GM12874 (cell line): ENCODE measurements around the gene LYPD1.

Experiments
- TF ChIP-seq, protein P1 (sequence below): IDR thresholded peaks from 2 replicates; pipeline ENCODE4 v1.5.1; 2011; ENCODE audit warnings: low read depth, mild to moderate bottlenecking, control low read depth, low read length, moderate library complexity; ENCODE audit not compliant: insufficient read depth

LYPD1 gene

DNA sequence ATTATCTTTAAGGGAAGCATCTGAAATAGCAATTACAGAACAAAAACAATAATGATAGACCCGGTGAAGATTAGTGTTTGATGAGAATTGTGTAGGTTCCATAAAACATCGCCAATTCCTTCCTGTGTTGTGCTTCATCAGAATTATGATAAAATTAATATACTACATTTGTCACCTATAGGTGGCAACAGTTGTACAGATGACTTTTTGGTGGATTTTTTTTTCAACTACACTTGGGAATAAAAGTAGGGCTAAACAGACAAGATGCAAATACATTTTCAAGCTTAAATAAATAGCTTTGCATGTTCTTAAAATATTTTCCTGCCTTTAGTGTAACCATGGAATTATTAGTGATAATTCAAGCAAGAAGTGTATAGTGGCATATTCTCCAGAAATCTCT, 7.0 kb upstream of the LYPD1 start:
- TF ChIP-seq, protein P1, sequence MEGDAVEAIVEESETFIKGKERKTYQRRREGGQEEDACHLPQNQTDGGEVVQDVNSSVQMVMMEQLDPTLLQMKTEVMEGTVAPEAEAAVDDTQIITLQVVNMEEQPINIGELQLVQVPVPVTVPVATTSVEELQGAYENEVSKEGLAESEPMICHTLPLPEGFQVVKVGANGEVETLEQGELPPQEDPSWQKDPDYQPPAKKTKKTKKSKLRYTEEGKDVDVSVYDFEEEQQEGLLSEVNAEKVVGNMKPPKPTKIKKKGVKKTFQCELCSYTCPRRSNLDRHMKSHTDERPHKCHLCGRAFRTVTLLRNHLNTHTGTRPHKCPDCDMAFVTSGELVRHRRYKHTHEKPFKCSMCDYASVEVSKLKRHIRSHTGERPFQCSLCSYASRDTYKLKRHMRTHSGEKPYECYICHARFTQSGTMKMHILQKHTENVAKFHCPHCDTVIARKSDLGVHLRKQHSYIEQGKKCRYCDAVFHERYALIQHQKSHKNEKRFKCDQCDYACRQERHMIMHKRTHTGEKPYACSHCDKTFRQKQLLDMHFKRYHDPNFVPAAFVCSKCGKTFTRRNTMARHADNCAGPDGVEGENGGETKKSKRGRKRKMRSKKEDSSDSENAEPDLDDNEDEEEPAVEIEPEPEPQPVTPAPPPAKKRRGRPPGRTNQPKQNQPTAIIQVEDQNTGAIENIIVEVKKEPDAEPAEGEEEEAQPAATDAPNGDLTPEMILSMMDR, result no peak

DNA sequence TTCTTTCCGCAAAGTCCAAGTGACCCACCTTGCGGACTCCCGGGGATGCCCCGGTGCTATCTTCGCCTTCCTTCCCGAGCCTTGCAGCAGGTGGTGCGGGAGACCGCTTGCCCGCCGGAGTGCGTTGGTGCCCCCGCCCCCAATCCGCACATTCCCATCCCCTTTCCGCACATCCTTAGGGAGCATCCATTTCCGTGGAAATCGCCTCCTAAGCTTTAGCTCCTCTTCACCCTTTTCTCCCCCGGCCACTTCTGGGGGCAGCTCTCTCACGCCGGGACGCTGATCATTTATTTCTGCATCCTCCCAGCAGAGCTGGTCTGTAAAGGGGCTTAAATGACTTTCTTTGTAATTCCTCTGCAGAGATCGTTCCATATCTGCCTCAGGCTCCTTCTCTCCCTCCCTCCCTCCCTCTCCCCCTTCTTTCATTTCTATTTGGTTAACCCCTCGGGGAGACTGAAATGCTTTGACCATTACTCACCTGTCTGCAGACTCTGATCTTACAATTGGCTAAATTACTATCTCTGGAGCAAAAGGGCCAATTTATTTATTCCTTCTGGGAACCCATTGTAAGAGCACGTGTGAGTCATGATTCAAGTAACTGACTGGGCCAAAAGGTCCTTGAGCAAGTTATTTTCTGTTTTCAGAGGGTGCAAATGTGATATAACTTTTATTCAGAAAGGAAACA, 1.3 kb upstream of the LYPD1 start:
- TF ChIP-seq, protein P1, result no peak

DNA sequence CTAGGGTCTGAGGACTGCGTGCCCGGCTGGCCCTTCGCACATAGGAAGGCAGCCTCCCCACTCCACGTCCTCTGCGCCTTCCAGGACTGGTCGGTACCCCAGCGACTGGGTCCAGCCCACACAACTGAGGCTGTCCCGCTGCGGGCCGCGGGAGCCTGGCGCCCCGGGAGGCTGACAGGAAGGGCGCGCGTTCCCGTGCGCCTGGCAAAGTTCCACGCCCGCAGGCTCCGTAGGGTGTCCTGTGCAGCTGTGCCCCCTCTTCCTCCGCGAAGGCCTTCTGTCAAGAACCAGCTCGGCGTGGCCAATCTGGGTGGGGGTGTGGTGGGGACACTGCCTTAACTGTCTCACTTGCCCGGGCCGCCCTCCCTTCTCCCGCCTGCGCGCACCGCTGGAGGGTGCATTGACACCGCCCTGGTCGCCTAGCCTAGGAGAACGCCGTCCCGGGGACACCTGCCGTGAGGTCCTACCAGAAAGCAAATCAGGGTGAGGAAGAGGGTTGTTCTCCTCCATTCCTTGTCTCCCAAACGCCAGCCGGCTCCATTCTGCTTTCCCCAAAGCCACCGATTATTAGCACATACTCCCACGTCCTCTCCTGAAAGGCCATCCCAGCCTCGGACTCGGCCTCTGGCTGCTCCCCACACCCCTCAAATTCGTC, 618 bp upstream of the LYPD1 start:
- TF ChIP-seq, protein P1, result no peak

DNA sequence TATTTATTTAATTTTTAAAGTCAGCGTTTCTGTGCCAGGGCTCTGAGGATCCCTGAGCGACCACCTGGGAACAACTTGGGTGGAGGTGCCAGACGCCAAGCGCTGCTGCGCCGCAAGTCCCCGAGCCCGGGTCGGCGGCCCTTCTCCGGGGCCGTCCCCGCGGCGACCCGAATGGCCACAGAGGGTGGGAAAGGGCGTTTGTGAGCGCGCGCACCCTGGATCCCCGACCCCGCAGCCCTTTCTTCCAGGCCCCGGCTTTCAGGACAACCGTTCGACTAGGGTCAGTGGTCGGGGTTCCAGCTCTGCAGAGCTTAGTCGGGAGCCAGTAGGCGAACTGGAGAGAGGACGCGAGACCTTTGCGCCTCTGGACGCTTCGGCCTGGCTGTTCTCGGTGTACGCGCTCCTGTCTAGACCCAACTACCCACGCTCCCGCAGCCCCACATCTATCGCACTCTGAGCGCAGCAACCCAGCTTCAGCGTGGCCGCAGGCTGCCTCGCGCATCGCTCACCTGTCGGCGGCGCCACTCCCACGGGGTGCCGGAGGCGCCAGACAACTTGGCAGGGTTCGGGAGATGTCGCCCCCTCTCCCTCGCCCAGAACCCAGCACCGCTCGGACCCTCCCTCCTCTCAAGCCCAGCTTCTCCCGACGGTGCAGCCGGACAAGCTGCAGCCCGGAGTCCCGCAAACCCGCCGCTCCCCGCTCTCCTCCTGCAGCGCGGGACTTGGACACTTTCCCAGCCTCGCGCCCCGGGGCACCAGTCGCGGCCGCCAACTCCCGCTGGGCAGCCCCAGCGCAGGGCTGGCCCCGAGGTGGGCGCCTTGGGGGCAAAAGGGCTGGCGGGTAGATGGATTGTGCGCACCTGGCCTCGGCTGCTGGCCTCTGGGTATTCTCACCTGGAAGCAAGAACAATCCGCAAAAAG, 758 bp downstream of the LYPD1 start:
- TF ChIP-seq, protein P1, result peak; percentile 42

DNA sequence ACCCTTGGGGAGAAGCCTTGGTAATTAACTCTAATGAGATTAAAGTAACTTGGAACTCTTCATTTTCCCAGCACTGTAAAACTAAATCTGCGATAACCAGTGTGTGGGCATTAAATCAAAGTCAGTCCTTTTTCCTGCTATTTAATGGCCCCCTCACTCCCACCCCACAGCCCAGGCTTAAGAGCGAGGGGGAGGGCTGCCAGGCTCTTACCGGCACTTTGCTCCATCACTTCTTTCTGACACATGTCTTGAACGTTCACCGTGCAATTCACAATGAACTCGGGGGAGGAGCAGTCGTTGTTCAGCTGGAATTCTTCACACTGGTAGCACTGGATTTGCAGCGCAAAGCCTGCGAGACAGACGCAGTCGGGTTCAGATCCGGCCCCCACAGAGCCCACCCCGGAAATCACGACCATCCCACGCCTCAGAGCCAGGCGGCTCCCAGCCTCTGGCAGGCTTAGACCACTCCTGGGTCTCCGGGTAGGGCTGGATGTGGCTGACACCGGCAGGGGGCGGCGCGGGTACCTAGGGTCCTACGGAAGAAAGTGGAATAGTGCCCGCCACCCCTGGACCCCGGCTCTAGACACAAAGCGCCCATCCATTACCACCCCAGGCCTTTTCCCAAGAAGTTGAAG, 1.7 kb downstream of the LYPD1 start:
- TF ChIP-seq, protein P1, result peak; percentile 30

DNA sequence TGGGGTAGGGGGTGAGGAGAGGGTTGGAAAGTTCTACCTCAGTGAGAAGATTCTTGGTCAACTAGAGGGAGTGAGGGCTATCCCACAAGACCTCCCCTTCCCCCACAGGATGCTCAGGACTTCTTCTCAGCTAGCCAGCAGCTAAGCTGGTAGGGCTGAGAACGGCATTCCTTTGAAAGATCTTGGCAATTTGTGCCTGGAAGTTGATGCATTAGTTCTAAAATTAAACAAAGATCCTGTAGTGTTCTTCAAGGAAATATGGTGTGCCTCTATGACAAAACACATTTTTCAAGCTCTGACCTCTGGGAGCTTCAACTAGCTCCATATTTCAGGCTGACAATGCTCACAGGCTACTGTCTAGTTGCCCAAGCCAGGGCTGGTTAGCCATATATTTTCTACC, 2.3 kb downstream of the LYPD1 start:
- TF ChIP-seq, protein P1, result no peak

DNA sequence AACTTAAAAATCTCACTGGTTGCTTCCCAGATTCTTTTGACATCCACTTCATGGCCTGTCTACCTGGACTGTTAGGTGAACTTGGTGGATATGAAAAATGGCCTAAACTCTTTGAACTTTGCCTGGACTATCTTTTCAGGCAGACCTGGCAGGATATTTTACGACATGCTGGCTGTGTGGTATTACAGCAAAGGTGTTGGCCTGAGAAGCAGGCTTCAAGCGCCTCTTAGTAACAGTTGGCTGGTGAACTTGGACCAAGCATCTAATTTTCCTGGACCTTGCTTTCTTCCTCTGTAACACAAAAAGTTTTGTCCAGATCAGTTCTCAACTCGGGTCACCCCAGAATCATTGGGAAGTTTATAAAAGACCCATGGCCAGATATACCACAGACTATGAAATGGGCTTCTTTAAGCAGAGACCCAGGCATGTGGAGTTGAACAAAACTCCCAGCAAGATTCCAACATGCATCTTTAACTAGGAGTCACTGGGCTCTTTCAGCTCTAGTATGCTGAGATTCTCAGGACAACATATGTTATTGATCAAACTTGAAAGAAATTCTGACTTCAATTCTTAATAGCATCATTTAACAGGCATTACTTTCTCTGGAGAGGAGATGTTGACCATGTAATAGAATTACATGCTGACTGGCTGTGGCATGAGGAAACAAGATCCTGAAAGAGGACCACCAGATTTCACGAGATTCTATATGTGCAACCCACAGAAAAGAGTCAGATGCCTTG, 4.4 kb downstream of the LYPD1 start:
- TF ChIP-seq, protein P1, result no peak
